ENCODE results near the gene GPR107.
A peak's percentile ranks its signal among the peaks of the same experiment; 100 is the strongest.

The GPR107 gene

GRCh38 chr9:130185017-130185416, 131.3 kb downstream of the GPR107 start:
- H3K4me3 ChIP-seq (ENCODE audit: low read depth, low read length), result no peak overlapping the region
- no peak for TF ChIP-seq CTCF (IDR thresholded peaks at IDR 0.05; ENCODE audit: control insufficient read depth, extremely low read depth, insufficient read depth)
- no peak for DNase-seq (ENCODE audit: low read depth)

GRCh38 chr9:130185490-130186031, 131.9 kb downstream of the GPR107 start:
- TF ChIP-seq CTCF (IDR thresholded peaks at IDR 0.05; ENCODE audit: control insufficient read depth, extremely low read depth, insufficient read depth), result no peak
- H3K4me3 ChIP-seq (ENCODE audit: low read depth, low read length), result no peak overlapping the region
- no peak for DNase-seq (ENCODE audit: low read depth)

GRCh38 chr9:130186051-130186450, 132.3 kb downstream of the GPR107 start:
- DNase-seq (ENCODE audit: low read depth), result no peak
- no peak overlapping the region for H3K4me3 ChIP-seq (ENCODE audit: low read depth, low read length)

GRCh38 chr9:130186839-130187522, 133.3 kb downstream of the GPR107 start:
- H3K4me3 ChIP-seq (ENCODE audit: low read depth, low read length), result peak overlapping the region; percentile 55
- peak; percentile 36 for DNase-seq (ENCODE audit: low read depth)
- no peak for TF ChIP-seq CTCF (IDR thresholded peaks at IDR 0.05; ENCODE audit: control insufficient read depth, extremely low read depth, insufficient read depth)

More at GRCh38 chr9:130186051-130186450, 132.3 kb downstream of the GPR107 start:
- TF ChIP-seq CTCF (IDR thresholded peaks at IDR 0.05; ENCODE audit: control insufficient read depth, extremely low read depth, insufficient read depth), result no peak

- no peak for DNase-seq (ENCODE audit: low read depth)
- TF ChIP-seq CTCF (IDR thresholded peaks at IDR 0.05; ENCODE audit: control insufficient read depth, extremely low read depth, insufficient read depth), result no peak
- H3K4me3 ChIP-seq (ENCODE audit: low read depth, low read length), result peak overlapping the region; percentile 55; the same call in 1 of the 2 replicates
Observed at GRCh38 chr9:130187523-130187846, 133.8 kb downstream of the GPR107 start.

GRCh38 chr9:130188860-130189481, 135.3 kb downstream of the GPR107 start:
- DNase-seq (ENCODE audit: low read depth), result no peak
- no peak for TF ChIP-seq CTCF (IDR thresholded peaks at IDR 0.05; ENCODE audit: control insufficient read depth, extremely low read depth, insufficient read depth)
- H3K4me3 ChIP-seq (ENCODE audit: low read depth, low read length), result no peak overlapping the region
